HL-60 (cell line): ENCODE results near the gene PRKCE.

Experiments used
- DNase-seq, 2 experiments: peaks; one replicate each; pipeline ENCODE4 v3.0.0-alpha.2; 2010 to 2020; ENCODE audit warnings: low read depth in 1 of 2, low spot score in 1 of 2
- H3K27ac ChIP-seq: fragments of 250-450 bp; sonication (Bioruptor Pico); replicated peaks from 2 replicates; pipeline ENCODE4 v1.5.1; 2020; ENCODE audit warnings: mild to moderate bottlenecking, moderate library complexity
- H3K27me3 ChIP-seq: fragments of 250-450 bp; sonication (Bioruptor Pico); 2 replicates; pipeline ENCODE4 v1.5.1; 2021; ENCODE audit warnings: mild to moderate bottlenecking, moderate library complexity; ENCODE audit not compliant: insufficient read depth, poor library complexity, severe bottlenecking
- H3K4me3 ChIP-seq: replicated peaks from 2 replicates; pipeline ENCODE4 v1.5.1; 2011; ENCODE audit warnings: mild to moderate bottlenecking, control low read depth, low read length; ENCODE audit not compliant: insufficient read depth
- GABPA ChIP-seq: IDR thresholded peaks from 2 replicates; pipeline ENCODE4 v1.6.1; 2012; ENCODE audit warnings: low read depth
- POLR2AphosphoS5 ChIP-seq: IDR thresholded peaks from 2 replicates; pipeline ENCODE4 v1.6.1; 2012; ENCODE audit warnings: low read depth
- REST ChIP-seq: IDR thresholded peaks from 2 replicates; pipeline ENCODE4 v1.6.1; 2012; ENCODE audit warnings: low read depth; ENCODE audit not compliant: insufficient replicate concordance
- SPI1 ChIP-seq: IDR thresholded peaks from 2 replicates; pipeline ENCODE4 v1.6.1; 2012; ENCODE audit warnings: low read depth, mild to moderate bottlenecking, borderline replicate concordance
- TF ChIP-seq, protein P1 (sequence below): IDR thresholded peaks from one replicate; pipeline ENCODE4 v1.5.1; 2011; ENCODE audit warnings: low read length, control low read depth, inconsistent platforms; ENCODE audit not compliant: insufficient read depth

PRKCE gene

GRCh38 chr2:46095830-46096229 lies 444.4 kb downstream of the PRKCE start:
- Histone ChIP-seq H3K27ac (no peak overlapping the region), H3K4me3 (no peak overlapping the region), H3K27me3 (no peaks in the 10 kb centered on the region)
- DNase-seq: no peak
- TF ChIP-seq SPI1: no peak
- TF ChIP-seq, protein P1, sequence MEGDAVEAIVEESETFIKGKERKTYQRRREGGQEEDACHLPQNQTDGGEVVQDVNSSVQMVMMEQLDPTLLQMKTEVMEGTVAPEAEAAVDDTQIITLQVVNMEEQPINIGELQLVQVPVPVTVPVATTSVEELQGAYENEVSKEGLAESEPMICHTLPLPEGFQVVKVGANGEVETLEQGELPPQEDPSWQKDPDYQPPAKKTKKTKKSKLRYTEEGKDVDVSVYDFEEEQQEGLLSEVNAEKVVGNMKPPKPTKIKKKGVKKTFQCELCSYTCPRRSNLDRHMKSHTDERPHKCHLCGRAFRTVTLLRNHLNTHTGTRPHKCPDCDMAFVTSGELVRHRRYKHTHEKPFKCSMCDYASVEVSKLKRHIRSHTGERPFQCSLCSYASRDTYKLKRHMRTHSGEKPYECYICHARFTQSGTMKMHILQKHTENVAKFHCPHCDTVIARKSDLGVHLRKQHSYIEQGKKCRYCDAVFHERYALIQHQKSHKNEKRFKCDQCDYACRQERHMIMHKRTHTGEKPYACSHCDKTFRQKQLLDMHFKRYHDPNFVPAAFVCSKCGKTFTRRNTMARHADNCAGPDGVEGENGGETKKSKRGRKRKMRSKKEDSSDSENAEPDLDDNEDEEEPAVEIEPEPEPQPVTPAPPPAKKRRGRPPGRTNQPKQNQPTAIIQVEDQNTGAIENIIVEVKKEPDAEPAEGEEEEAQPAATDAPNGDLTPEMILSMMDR: no peak
- no peak for TF ChIP-seq POLR2AphosphoS5
- TF ChIP-seq REST: no peak

DNA sequence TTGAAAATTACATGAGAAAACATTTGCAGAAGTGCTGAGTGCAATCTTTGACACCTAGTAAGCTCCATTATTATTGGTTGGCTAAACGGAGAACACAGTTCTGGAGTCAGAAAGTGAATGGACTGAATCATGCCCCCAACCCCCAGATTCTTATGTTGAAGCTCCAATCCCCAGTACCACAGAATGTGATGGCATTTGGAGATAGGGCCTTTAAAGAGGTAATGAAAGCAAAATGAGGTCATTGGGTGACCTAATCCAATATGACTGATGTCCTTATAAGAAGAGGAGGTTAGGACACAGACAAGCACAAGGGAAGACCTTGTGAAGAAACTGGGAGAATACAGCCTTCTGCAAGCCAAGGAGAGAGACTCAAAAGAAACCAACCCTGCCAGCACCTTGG lies 444.8 kb downstream of the PRKCE start:
- Histone ChIP-seq H3K4me3 (no peak overlapping the region), H3K27me3 (no peaks in the 10 kb centered on the region), H3K27ac (no peak overlapping the region)
- DNase-seq: no peak
- TF ChIP-seq REST (no peak), GABPA (no peak), POLR2AphosphoS5 (no peak), SPI1 (no peak)
- TF ChIP-seq, protein P1: no peak

DNA sequence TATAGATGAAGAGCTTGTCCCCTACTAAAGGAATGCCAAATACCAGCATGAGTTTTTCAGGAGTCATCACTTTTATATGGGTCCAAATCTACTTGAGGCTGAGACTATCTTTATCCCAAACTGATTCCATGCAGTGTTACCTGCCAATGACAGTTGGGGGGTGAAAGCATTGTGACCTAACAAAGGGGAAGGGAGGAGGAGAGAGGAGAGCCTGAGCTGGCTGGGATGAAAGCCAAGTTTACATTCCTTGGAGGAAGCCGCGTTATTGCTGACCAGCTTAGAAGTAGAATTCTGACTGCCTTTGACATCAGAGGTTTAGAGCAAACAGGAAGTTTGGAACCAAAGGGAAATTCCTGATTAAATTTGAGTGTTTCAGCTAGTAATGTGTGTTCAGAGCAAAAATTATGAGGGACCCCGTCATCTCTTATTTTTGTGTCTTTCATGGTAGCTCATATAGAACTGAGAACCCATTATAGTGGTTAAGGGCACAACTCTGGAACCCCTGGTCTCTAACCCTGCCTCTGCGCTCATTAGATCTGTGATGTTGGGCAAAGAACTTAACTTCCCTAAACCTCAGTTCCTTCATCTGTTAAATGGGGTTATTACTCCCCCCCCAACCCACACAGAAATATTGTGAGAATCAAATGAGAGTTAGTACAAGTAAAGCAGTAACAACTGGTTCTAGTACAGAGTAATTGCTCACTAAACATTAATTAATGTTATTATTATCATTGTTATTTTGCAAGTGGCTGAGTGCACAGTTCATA lies 446.4 kb downstream of the PRKCE start:
- Histone ChIP-seq H3K27ac (no peak overlapping the region), H3K27me3 (no peaks in the 10 kb centered on the region), H3K4me3 (no peak overlapping the region)
- no peak for DNase-seq
- TF ChIP-seq GABPA (no peak), REST (no peak)
- TF ChIP-seq, protein P1: no peak
